ENCODE measurements around the gene RBMS1. TPM values are rescaled to one million over a fixed set of nuclear protein-coding genes. Genes with fewer than 3 reads are reported as not detected.

Gene RBMS1
- total RNA-seq, 1 experiment from 2014 or later = 61.9 TPM

GRCh38 chr2:160283675-160284074, 209.9 kb downstream of the RBMS1 start:
- intact Hi-C loops (cut with micrococcal nuclease; ENCODE audit: unreplicated experiment) = loop anchor here (5.0 kb wide), 1 partner anchor 709 kb away; no protein-coding TSS in a partner anchor
- Mint-ChIP-seq H3K4me3 (ENCODE audit: low read depth, unreplicated experiment) (no peak overlapping the region), H3K36me3 (ENCODE audit: insufficient read depth, unreplicated experiment) (peaks cover 23% of the 10 kb centered on the region), H3K27me3 (ENCODE audit: unreplicated experiment) (no peaks in the 10 kb centered on the region), H3K4me1 (ENCODE audit: low read depth, unreplicated experiment) (peaks cover 36% of the 10 kb centered on the region), H3K9me3 (ENCODE audit: low read depth, unreplicated experiment) (no peaks in the 10 kb centered on the region), H3K27ac (ENCODE audit: unreplicated experiment) (peak overlapping the region; percentile 27)
- CTCF ChIA-PET = no interaction called here
- DNase-seq = no peak
- TF ChIP-seq CTCF (IDR thresholded peaks at IDR 0.05; ENCODE audit: unreplicated experiment) = no peak
- BruUV-seq (replicated peaks) = no TSS peak

- no peak for DNase-seq
- Mint-ChIP-seq H3K4me3 (ENCODE audit: low read depth, unreplicated experiment) (no peak overlapping the region), H3K4me1 (ENCODE audit: low read depth, unreplicated experiment) (peaks cover 43% of the 10 kb centered on the region), H3K36me3 (ENCODE audit: insufficient read depth, unreplicated experiment) (peaks cover 25% of the 10 kb centered on the region), H3K9me3 (ENCODE audit: low read depth, unreplicated experiment) (no peaks in the 10 kb centered on the region), H3K27me3 (ENCODE audit: unreplicated experiment) (no peaks in the 10 kb centered on the region), H3K27ac (ENCODE audit: unreplicated experiment) (peak overlapping the region; percentile 53)
- CTCF ChIA-PET = no interaction called here
- TF ChIP-seq CTCF (IDR thresholded peaks at IDR 0.05; ENCODE audit: unreplicated experiment) = no peak
- intact Hi-C loops (cut with micrococcal nuclease; ENCODE audit: unreplicated experiment) = loop anchor here (5.0 kb wide), 1 partner anchor 710 kb away; no protein-coding TSS in a partner anchor
- BruUV-seq (replicated peaks) = no TSS peak
These were observed 211.5 kb downstream of the RBMS1 start for GRCh38 chr2:160282063-160282580.

- CTCF ChIA-PET = interaction anchor here (0.6 to 1.5 kb wide), 3 partner anchors 11 to 714 kb away, joined by 3 to 4 read pairs (median 3); no protein-coding TSS in a partner anchor
- Mint-ChIP-seq H3K4me3 (ENCODE audit: low read depth, unreplicated experiment) (peak overlapping the region; percentile 29), H3K27me3 (ENCODE audit: unreplicated experiment) (no peaks in the 10 kb centered on the region), H3K4me1 (ENCODE audit: low read depth, unreplicated experiment) (peaks cover 45% of the 10 kb centered on the region), H3K36me3 (ENCODE audit: insufficient read depth, unreplicated experiment) (peaks cover 20% of the 10 kb centered on the region), H3K27ac (ENCODE audit: unreplicated experiment) (peak overlapping the region; percentile 53), H3K9me3 (ENCODE audit: low read depth, unreplicated experiment) (no peaks in the 10 kb centered on the region)
- no peak for TF ChIP-seq CTCF (IDR thresholded peaks at IDR 0.05; ENCODE audit: unreplicated experiment)
- BruUV-seq (replicated peaks) = no TSS peak
- intact Hi-C loops (cut with micrococcal nuclease; ENCODE audit: unreplicated experiment) = loop anchor here (5.0 kb wide), 1 partner anchor 711 kb away; no protein-coding TSS in a partner anchor
- DNase-seq = no peak
These were observed 212.4 kb downstream of the RBMS1 start for GRCh38 chr2:160281213-160281612.

- CTCF ChIA-PET = interaction anchor here (0.6 to 1.5 kb wide), 5 partner anchors 10 to 690 kb away, joined by 3 to 4 read pairs (median 4); no protein-coding TSS in a partner anchor
- H3K4me1 Mint-ChIP-seq (ENCODE audit: low read depth, unreplicated experiment) = peaks cover 57% of the 10 kb centered on the region
- no peak overlapping the region for H3K4me3 Mint-ChIP-seq (ENCODE audit: low read depth, unreplicated experiment)
- H3K36me3 Mint-ChIP-seq (ENCODE audit: insufficient read depth, unreplicated experiment) = peaks cover 26% of the 10 kb centered on the region
- no peak for TF ChIP-seq CTCF (IDR thresholded peaks at IDR 0.05; ENCODE audit: unreplicated experiment)
- intact Hi-C loops (cut with micrococcal nuclease; ENCODE audit: unreplicated experiment) = loop anchor here (5.0 kb wide), 1 partner anchor 712 kb away; no protein-coding TSS in a partner anchor
- H3K27me3 Mint-ChIP-seq (ENCODE audit: unreplicated experiment) = no peaks in the 10 kb centered on the region
- H3K9me3 Mint-ChIP-seq (ENCODE audit: low read depth, unreplicated experiment) = no peaks in the 10 kb centered on the region
- DNase-seq = no peak
- TSS peak; percentile 4 for BruUV-seq (replicated peaks)
- peak overlapping the region; percentile 60 for H3K27ac Mint-ChIP-seq (ENCODE audit: unreplicated experiment)
These were observed 213.7 kb downstream of the RBMS1 start for GRCh38 chr2:160279813-160280465.

Measured in Calu3 (cell line).